Liver (tissue), 9 donors: Measurements from ENCODE around the gene ERFE. TPM values are rescaled to one million over a fixed set of nuclear protein-coding genes. Genes with fewer than 3 reads are reported as not detected.

ENCODE experiments used
- DNase-seq: peaks from one replicate; pipeline ENCODE4 v3.0.0-alpha.2; 2017; ENCODE audit warnings: low spot score
- H3K27ac ChIP-seq, 2 donors: one replicate each; pipeline ENCODE4 v1.7.0; 2013; ENCODE audit warnings: inconsistent platforms in 2 of 2, low read length in 2 of 2, control low read depth in 1 of 2, low read depth in 1 of 2, mild to moderate bottlenecking in 1 of 2
- H3K27me3 ChIP-seq, 4 donors: one replicate each; pipeline versions ENCODE4 v1.6.1 to v1.7.0; 2013; ENCODE audit warnings: low read length in 3 of 4, inconsistent platforms in 1 of 4, mild to moderate bottlenecking in 1 of 4, moderate library complexity in 1 of 4; ENCODE audit not compliant: control insufficient read depth in 4 of 4, insufficient read depth in 4 of 4
- H3K36me3 ChIP-seq, 4 donors: one replicate each; pipeline versions ENCODE4 v1.6.1 to v1.7.0; 2013; ENCODE audit warnings: low read length in 3 of 4, mild to moderate bottlenecking in 3 of 4, low read depth in 1 of 4, moderate library complexity in 1 of 4; ENCODE audit not compliant: control insufficient read depth in 4 of 4, insufficient read depth in 3 of 4
- H3K4me1 ChIP-seq, 4 donors: one replicate each; pipeline versions ENCODE4 v1.6.1 to v1.7.0; 2013; ENCODE audit warnings: low read length in 3 of 4, mild to moderate bottlenecking in 3 of 4, moderate library complexity in 1 of 4; ENCODE audit not compliant: control insufficient read depth in 4 of 4, insufficient read depth in 4 of 4
- H3K4me3 ChIP-seq, 3 donors: one replicate each; pipeline versions ENCODE4 v1.6.1 to v1.7.0; 2013; ENCODE audit warnings: low read length in 3 of 3, control low read depth in 1 of 3, low read depth in 1 of 3, mild to moderate bottlenecking in 1 of 3
- H3K9ac ChIP-seq, 2 donors: one replicate each; pipeline ENCODE4 v1.7.0; 2013; ENCODE audit warnings: low read length in 2 of 2, mild to moderate bottlenecking in 2 of 2, moderate library complexity in 2 of 2, control low read depth in 1 of 2, low read depth in 1 of 2
- H3K9me3 ChIP-seq, 4 donors: one replicate each; pipeline versions ENCODE4 v1.6.1 to v1.7.0; 2013; ENCODE audit warnings: low read length in 3 of 4; ENCODE audit not compliant: control insufficient read depth in 4 of 4
- ATF3 ChIP-seq: IDR thresholded peaks from 2 replicates; pipeline ENCODE4 v1.6.1; 2016; ENCODE audit warnings: antibody characterized with exemption
- CTCF ChIP-seq: fragments of 150-350 bp; IDR thresholded peaks from 2 replicates; pipeline ENCODE4 v1.5.1; 2017; ENCODE audit warnings: improper control_type of control experiment, low read depth, low read length; ENCODE audit not compliant: missing input control
- EGR1 ChIP-seq, 2 donors: IDR thresholded peaks; 2 replicates each; pipeline ENCODE4 v1.6.1; 2016 to 2018; ENCODE audit warnings: antibody characterized with exemption in 2 of 2, low read depth in 2 of 2
- FOXA1 ChIP-seq: IDR thresholded peaks from 2 replicates; pipeline ENCODE4 v1.6.1; 2016; ENCODE audit warnings: antibody characterized with exemption
- GABPA ChIP-seq, 2 donors: IDR thresholded peaks in 1 of 2; conservative IDR thresholded peaks in 1 of 2; 2 replicates each; pipeline ENCODE4 v1.6.1; 2016; ENCODE audit warnings: antibody characterized with exemption in 2 of 2, mild to moderate bottlenecking in 1 of 2, moderate library complexity in 1 of 2
- HNF4A ChIP-seq, 2 donors: conservative IDR thresholded peaks; 2 replicates each; pipeline ENCODE4 v1.6.1; 2016; ENCODE audit warnings: antibody characterized with exemption in 2 of 2, mild to moderate bottlenecking in 2 of 2
- JUND ChIP-seq, 2 donors: IDR thresholded peaks; 2 replicates each; pipeline ENCODE4 v1.6.1; 2016; ENCODE audit warnings: antibody characterized with exemption in 2 of 2
- MAX ChIP-seq: IDR thresholded peaks from 2 replicates; pipeline ENCODE4 v1.6.1; 2016; ENCODE audit warnings: antibody characterized with exemption
- NR2F2 ChIP-seq: IDR thresholded peaks from 2 replicates; pipeline ENCODE4 v1.6.1; 2016; ENCODE audit warnings: antibody characterized with exemption
- RAD21 ChIP-seq, 2 donors: IDR thresholded peaks; 2 replicates each; pipeline ENCODE4 v1.6.1; 2016; ENCODE audit warnings: antibody characterized with exemption in 2 of 2, mild to moderate bottlenecking in 2 of 2
- SP1 ChIP-seq: IDR thresholded peaks from 2 replicates; pipeline ENCODE4 v1.6.1; 2018; ENCODE audit warnings: antibody characterized with exemption, mild to moderate bottlenecking
- TAF1 ChIP-seq: conservative IDR thresholded peaks from 2 replicates; pipeline ENCODE4 v1.6.1; 2016; ENCODE audit warnings: antibody characterized with exemption, mild to moderate bottlenecking
- YY1 ChIP-seq: IDR thresholded peaks from 2 replicates; pipeline ENCODE4 v1.6.1; 2016; ENCODE audit warnings: antibody characterized with exemption, mild to moderate bottlenecking
- ZBTB33 ChIP-seq: IDR thresholded peaks from 2 replicates; pipeline ENCODE4 v1.6.1; 2016; ENCODE audit warnings: antibody characterized with exemption
- WGBS: extraction: QIAGEN DNeasy Blood & Tissue Kit; methylation state at CpG from one replicate; pipeline ENCODE4 v1.1.7; 2013; 5-methylcytosine and 5-hydroxymethylcytosine counted together
- polyA plus RNA-seq, 2 donors: library from polyadenylated mRNA; stranded (reverse) in 1 of 2; unstranded in 1 of 2; fragments of 200-250 nt in 1 of 2; fragments of >200 nt in 1 of 2; fragmentation: Nextera tagmentation in 1 of 2; extraction: Ambion mirVana in 1 of 2; gene quantifications; one replicate each; pipeline versions ENCODE4 v1.2.1 to v1.2.3, GENCODE V29; 2013 to 2015
- total RNA-seq, 2 donors: library from RNA; depleted of rRNA; stranded (reverse); fragments of >200 nt; gene quantifications; one replicate each; pipeline ENCODE4 v1.2.3, GENCODE V29; 2014
- donor health status: healthy.
- donor health status: healthy.
- donor health status: healthy.
- donor health status: healthy.
- donor health status: healthy.

Gene ERFE
- total and polyA plus RNA-seq, 4 donors: 0.17 to 14.0 TPM; not detected in 2

- no peaks in the 10 kb centered on the region for H3K9me3 ChIP-seq
- no peaks in the 10 kb centered on the region for H3K36me3 ChIP-seq
- H3K4me1 ChIP-seq: no peaks in the 10 kb centered on the region
- no peak for DNase-seq
- 86% methylated on average over 22 of the region's 22 CpGs for WGBS
- H3K27ac ChIP-seq: no peak overlapping the region
- H3K9ac ChIP-seq: no peak overlapping the region
- no peaks in the 10 kb centered on the region for H3K27me3 ChIP-seq
- H3K4me3 ChIP-seq: no peak overlapping the region
- TF ChIP-seq FOXA1: no peak
- TF ChIP-seq RAD21 (IDR thresholded peaks at IDR 0.05): no peak
- TF ChIP-seq YY1: no peak
- TF ChIP-seq ZBTB33: no peak
- TF ChIP-seq SP1: no peak
- no peak for TF ChIP-seq NR2F2
- TF ChIP-seq HNF4A (conservative IDR thresholded peaks at IDR 0.05): no peak
- no peak for TF ChIP-seq JUND (IDR thresholded peaks at IDR 0.05)
- no peak for TF ChIP-seq TAF1
- TF ChIP-seq CTCF: no peak
- no peak for TF ChIP-seq ATF3
- TF ChIP-seq EGR1 (IDR thresholded peaks at IDR 0.05; ENCODE audit: low read depth in 2 of 2): no peak
- no peak for TF ChIP-seq MAX
Observed at GRCh38 chr2:238152771-238153688, 5.7 kb upstream of the ERFE start.

GRCh38 chr2:238154570-238154969, 4.2 kb upstream of the ERFE start:
- no peak overlapping the region for H3K9ac ChIP-seq
- 95% methylated on average over 10 of the region's 10 CpGs for WGBS
- no peaks in the 10 kb centered on the region for H3K36me3 ChIP-seq
- H3K4me1 ChIP-seq: peaks cover 0 to 5% (median 2%) of the 10 kb centered on the region in 4 donors
- TF ChIP-seq CTCF (no peak), FOXA1 (no peak), MAX (no peak), EGR1 (IDR thresholded peaks at IDR 0.05; ENCODE audit: low read depth in 2 of 2) (no peak), GABPA (IDR thresholded peaks at IDR 0.05 in 1 of 2, conservative IDR thresholded peaks at IDR 0.05 in 1 of 2) (no peak), RAD21 (IDR thresholded peaks at IDR 0.05) (no peak), ATF3 (no peak), YY1 (no peak)
- no peak overlapping the region for H3K4me3 ChIP-seq
- H3K27me3 ChIP-seq: no peaks in the 10 kb centered on the region
- no peak overlapping the region for H3K27ac ChIP-seq
- no peaks in the 10 kb centered on the region for H3K9me3 ChIP-seq
- no peak for DNase-seq
